Testis (tissue), 3 donors: ENCODE results near the gene PRKAG2. TPM values are rescaled to one million over a fixed set of nuclear protein-coding genes. Genes with fewer than 3 reads are reported as not detected.

Experiments
- DNase-seq: peaks from one replicate; pipeline ENCODE4 v3.0.0-alpha.2; 2019
- H3K27ac ChIP-seq, 2 donors: fragments of 200-600 bp; sonication (generic); one replicate each; pipeline ENCODE4 v1.5.1; 2019
- H3K27me3 ChIP-seq: fragments of 200-600 bp; sonication (generic); one replicate; pipeline ENCODE4 v1.5.1; 2019
- H3K36me3 ChIP-seq: fragments of 200-600 bp; sonication (generic); one replicate; pipeline ENCODE4 v1.5.1; 2017; ENCODE audit warnings: low read depth; ENCODE audit errors: missing control alignments
- H3K4me1 ChIP-seq: fragments of 200-600 bp; sonication (generic); one replicate; pipeline ENCODE4 v1.5.1; 2019
- H3K4me3 ChIP-seq, 2 donors: fragments of 200-600 bp; sonication (generic); one replicate each; pipeline ENCODE4 v1.5.1; 2017 to 2019
- H3K9me3 ChIP-seq: fragments of 200-600 bp; sonication (generic); one replicate; pipeline ENCODE4 v1.5.1; 2017
- CTCF ChIP-seq, 3 experiments: fragments of 450-650 bp in 2 of 3; fragments of 200-600 bp in 1 of 3; sonication (generic) in 1 of 3; IDR thresholded peaks; one replicate each; pipeline ENCODE4 v1.5.1; 2016 to 2019; ENCODE audit warnings: antibody characterized with exemption in 3 of 3, mild to moderate bottlenecking in 2 of 3, moderate library complexity in 1 of 3
- POLR2A ChIP-seq: fragments of 450-650 bp; IDR thresholded peaks from one replicate; pipeline ENCODE4 v1.6.1; 2017; ENCODE audit warnings: antibody characterized with exemption, mild to moderate bottlenecking, moderate library complexity
- WGBS, 2 donors: methylation state at CpG; one replicate each; pipeline ENCODE4 v1.1.5; 2018; 5-methylcytosine and 5-hydroxymethylcytosine counted together
- intact Hi-C: fragments of 100-400 bp; cut with DNase I; formaldehyde crosslinking; loops from one replicate; pipeline ENCODE4 v1.15.1; 2023; ENCODE audit warnings: low total_unique reads
- polyA plus RNA-seq: library from polyadenylated mRNA; stranded (reverse); fragments of 350-450 nt; fragmentation: Illumina TruSeq; extraction: RNeasy Lipid Tissue Mini Kit (QIAGEN cat#74804); gene quantifications from one replicate; pipeline ENCODE4 v1.2.3, GENCODE V29; 2014; ENCODE audit warnings: low read depth, low replicate concordance; ENCODE audit not compliant: insufficient read depth
- total RNA-seq, 2 donors: library from RNA; depleted of rRNA; stranded (reverse); fragments of >200 nt; gene quantifications; one replicate each; pipeline ENCODE4 v1.2.3, GENCODE V29; 2016

PRKAG2 gene
- total and polyA plus RNA-seq, 3 donors from 2014 or later: 27.9 to 28.7 (median 28.6) TPM

- intact Hi-C loops: no loop called here
- DNase-seq: no peak
- Histone ChIP-seq H3K9me3 (no peaks in the 10 kb centered on the region), H3K27ac (no peak overlapping the region), H3K36me3 (no peaks in the 10 kb centered on the region), H3K4me1 (no peaks in the 10 kb centered on the region), H3K27me3 (no peaks in the 10 kb centered on the region), H3K4me3 (no peak overlapping the region)
- TF ChIP-seq POLR2A: no peak
- TF ChIP-seq CTCF (IDR thresholded peaks at IDR 0.05): no peak
- 93 to 94% methylated on average over 15 of the region's 15 CpGs for WGBS, 2 donors
These were observed 7.6 kb upstream of the PRKAG2 start for GRCh38 chr7:151884312-151885201.

- Histone ChIP-seq H3K9me3 (no peaks in the 10 kb centered on the region), H3K4me3 (no peak overlapping the region), H3K4me1 (no peaks in the 10 kb centered on the region), H3K36me3 (no peaks in the 10 kb centered on the region), H3K27ac (no peak overlapping the region), H3K27me3 (no peaks in the 10 kb centered on the region)
- TF ChIP-seq POLR2A (no peak), CTCF (IDR thresholded peaks at IDR 0.05) (no peak)
- no peak for DNase-seq
- intact Hi-C loops: no loop called here
- WGBS, 2 donors: 89 to 91% methylated on average over 3 of the region's 3 CpGs
These were observed 6.9 kb upstream of the PRKAG2 start for GRCh38 chr7:151883857-151884256.

GRCh38 chr7:151882734-151883133, 5.8 kb upstream of the PRKAG2 start:
- no peaks in the 10 kb centered on the region for H3K9me3 ChIP-seq
- no peaks in the 10 kb centered on the region for H3K27me3 ChIP-seq
- no peaks in the 10 kb centered on the region for H3K36me3 ChIP-seq
- WGBS, 2 donors: 92 to 96% methylated on average over 2 of the region's 2 CpGs
- no peak overlapping the region for H3K27ac ChIP-seq
- no peak for TF ChIP-seq CTCF (IDR thresholded peaks at IDR 0.05)
- no peak for TF ChIP-seq POLR2A
- no peak for DNase-seq
- intact Hi-C loops: no loop called here
- no peak overlapping the region for H3K4me3 ChIP-seq
- peaks cover 6% of the 10 kb centered on the region for H3K4me1 ChIP-seq

- TF ChIP-seq POLR2A: no peak
- no peak for TF ChIP-seq CTCF (IDR thresholded peaks at IDR 0.05)
- Histone ChIP-seq H3K9me3 (no peaks in the 10 kb centered on the region), H3K27me3 (no peaks in the 10 kb centered on the region), H3K4me1 (peaks cover 12% of the 10 kb centered on the region), H3K27ac (no peak overlapping the region), H3K36me3 (no peaks in the 10 kb centered on the region), H3K4me3 (no peak overlapping the region)
- WGBS, 2 donors: 82 to 87% methylated on average over 3 of the region's 3 CpGs
- no peak for DNase-seq
- intact Hi-C loops: no loop called here
These were observed 3.8 kb upstream of the PRKAG2 start for GRCh38 chr7:151880688-151881087.
